BE2C (cell line): Measurements from ENCODE around the gene MTF1.

Experiments used
- DNase-seq: peaks from one replicate; pipeline ENCODE4 v3.0.0-alpha.2; 2020
- H3K27me3 ChIP-seq: fragments of 250-450 bp; sonication (Bioruptor Pico); 2 replicates; pipeline ENCODE4 v1.5.1; 2020; ENCODE audit warnings: mild to moderate bottlenecking
- H3K36me3 ChIP-seq: fragments of 250-450 bp; sonication (Bioruptor Pico); 2 replicates; pipeline ENCODE4 v1.5.1; 2020; ENCODE audit warnings: mild to moderate bottlenecking
- H3K4me1 ChIP-seq: fragments of 250-450 bp; sonication (Bioruptor Pico); 2 replicates; pipeline ENCODE4 v1.5.1; 2020
- H3K4me3 ChIP-seq: 2 replicates; pipeline ENCODE4 v1.5.1; 2011; ENCODE audit warnings: low read depth, low read length
- H3K9me3 ChIP-seq: fragments of 250-450 bp; sonication (Bioruptor Pico); 2 replicates; pipeline ENCODE4 v1.5.1; 2020
- TF ChIP-seq, protein P1 (sequence below): IDR thresholded peaks from 2 replicates; pipeline ENCODE4 v1.5.1; 2012; ENCODE audit warnings: mild to moderate bottlenecking, low read depth, low read length

MTF1 gene

DNA sequence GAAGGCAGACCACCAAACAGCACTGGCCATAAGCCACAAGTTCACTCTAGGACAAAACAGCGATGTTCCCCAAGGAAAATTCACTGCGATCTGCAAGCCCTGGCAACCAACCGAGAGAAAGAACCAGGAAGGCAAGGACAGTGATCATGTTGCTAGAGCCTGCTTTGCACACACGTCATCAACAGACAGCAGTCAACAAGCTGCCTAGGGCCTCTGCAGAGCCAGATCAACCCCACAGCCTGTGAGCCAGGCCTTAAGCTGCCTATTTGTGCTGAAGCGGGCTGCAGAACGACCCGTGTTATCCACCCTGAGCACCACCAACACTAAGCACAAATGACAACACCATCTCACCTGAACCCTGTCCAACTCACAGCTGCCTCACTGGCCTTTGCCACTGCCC is 45.1 kb downstream of the MTF1 start:
- DNase-seq: no peak
- H3K4me3 ChIP-seq: no peak overlapping the region
- no peaks in the 10 kb centered on the region for H3K27me3 ChIP-seq
- no peaks in the 10 kb centered on the region for H3K4me1 ChIP-seq
- H3K9me3 ChIP-seq: no peaks in the 10 kb centered on the region
- TF ChIP-seq, protein P1, sequence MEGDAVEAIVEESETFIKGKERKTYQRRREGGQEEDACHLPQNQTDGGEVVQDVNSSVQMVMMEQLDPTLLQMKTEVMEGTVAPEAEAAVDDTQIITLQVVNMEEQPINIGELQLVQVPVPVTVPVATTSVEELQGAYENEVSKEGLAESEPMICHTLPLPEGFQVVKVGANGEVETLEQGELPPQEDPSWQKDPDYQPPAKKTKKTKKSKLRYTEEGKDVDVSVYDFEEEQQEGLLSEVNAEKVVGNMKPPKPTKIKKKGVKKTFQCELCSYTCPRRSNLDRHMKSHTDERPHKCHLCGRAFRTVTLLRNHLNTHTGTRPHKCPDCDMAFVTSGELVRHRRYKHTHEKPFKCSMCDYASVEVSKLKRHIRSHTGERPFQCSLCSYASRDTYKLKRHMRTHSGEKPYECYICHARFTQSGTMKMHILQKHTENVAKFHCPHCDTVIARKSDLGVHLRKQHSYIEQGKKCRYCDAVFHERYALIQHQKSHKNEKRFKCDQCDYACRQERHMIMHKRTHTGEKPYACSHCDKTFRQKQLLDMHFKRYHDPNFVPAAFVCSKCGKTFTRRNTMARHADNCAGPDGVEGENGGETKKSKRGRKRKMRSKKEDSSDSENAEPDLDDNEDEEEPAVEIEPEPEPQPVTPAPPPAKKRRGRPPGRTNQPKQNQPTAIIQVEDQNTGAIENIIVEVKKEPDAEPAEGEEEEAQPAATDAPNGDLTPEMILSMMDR: no peak
- no peaks in the 10 kb centered on the region for H3K36me3 ChIP-seq

DNA sequence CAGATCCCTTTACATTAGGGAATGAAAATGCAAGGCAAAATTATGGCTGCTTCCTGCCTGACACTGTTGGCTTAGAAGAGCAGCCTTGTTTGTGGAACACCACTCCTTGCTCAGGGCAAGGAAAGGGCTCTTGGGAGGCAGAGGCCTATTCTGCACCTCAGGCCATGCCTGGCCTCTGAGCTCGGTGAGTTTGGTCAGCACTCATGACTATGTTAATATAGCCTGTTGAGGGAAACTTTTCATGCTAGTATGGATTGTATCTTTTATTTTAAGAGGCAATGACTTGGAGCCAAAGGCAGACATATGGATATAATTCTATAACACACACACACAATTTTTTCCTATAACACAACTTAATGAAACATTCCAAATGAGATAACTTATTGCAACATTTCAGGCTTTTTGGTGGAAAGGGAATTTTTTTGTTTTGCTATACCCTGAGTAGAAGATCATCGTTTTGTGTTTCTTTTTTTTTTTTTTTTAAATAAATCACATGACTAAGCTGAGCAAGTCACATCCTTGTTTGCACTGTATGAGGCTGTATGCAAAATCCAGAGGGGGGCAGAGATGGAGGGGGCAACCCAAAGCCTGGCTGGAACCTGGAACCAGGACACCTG is 45.8 kb downstream of the MTF1 start:
- no peaks in the 10 kb centered on the region for H3K27me3 ChIP-seq
- no peaks in the 10 kb centered on the region for H3K36me3 ChIP-seq
- TF ChIP-seq, protein P1: no peak
- no peaks in the 10 kb centered on the region for H3K4me1 ChIP-seq
- H3K4me3 ChIP-seq: no peak overlapping the region
- H3K9me3 ChIP-seq: no peaks in the 10 kb centered on the region
- DNase-seq: no peak

DNA sequence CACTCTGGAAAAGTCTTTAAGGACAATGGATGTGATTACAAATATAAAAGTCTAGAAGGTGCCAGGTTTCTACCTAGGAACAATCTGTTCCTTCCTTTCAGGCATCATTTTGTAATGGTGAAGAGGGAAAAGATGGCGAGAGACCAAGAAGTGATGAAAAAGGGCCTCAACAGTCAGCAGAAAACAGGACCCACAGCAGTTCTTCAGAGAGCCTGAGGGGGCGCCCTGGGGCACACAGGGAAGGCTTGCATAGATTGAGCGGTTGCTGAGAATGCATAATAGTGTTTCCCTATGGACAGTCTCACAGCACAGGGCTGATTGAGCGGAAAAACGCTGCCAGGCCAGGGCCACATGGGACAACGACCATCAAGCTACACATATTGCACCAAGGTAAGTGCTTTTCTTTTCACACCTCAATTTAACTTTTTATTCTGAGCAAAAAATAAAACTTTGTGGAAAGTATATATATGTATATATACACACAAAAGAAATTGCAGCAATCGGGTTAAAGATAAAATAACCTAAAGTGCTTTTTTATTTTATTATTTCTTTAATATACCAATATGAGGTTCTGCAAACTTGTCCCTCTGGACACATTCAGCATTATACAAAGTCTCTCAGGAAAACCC is 48.3 kb downstream of the MTF1 start:
- no peaks in the 10 kb centered on the region for H3K9me3 ChIP-seq
- no peaks in the 10 kb centered on the region for H3K27me3 ChIP-seq
- no peak overlapping the region for H3K4me3 ChIP-seq
- H3K4me1 ChIP-seq: no peaks in the 10 kb centered on the region
- H3K36me3 ChIP-seq: peaks cover 6% of the 10 kb centered on the region; the same call in 1 of the 2 replicates
- DNase-seq: peak; percentile 71
- TF ChIP-seq, protein P1: peak; percentile 79

DNA sequence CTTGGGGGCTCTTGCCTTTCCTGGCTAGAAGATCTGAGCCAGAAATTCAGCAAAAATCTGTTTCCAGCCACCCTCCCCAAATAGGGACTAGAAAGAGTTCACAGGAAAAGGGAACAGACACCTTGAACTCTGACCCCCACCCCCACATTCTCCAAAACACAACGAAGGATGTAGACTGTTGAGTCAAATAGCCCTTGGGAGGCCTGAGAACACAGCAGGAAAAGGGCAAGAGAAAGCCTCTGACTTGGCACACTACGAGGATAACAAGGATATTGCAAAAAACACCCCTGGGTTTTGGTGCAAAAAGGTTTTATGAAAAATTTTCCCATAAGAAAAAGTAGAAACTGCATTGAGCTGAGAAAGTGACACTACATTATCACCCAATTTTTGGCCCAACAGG is 49.5 kb downstream of the MTF1 start:
- no peak for DNase-seq
- H3K4me3 ChIP-seq: no peak overlapping the region
- H3K9me3 ChIP-seq: no peaks in the 10 kb centered on the region
- TF ChIP-seq, protein P1: no peak
- H3K36me3 ChIP-seq: peaks cover 18% of the 10 kb centered on the region
- no peaks in the 10 kb centered on the region for H3K27me3 ChIP-seq
- no peaks in the 10 kb centered on the region for H3K4me1 ChIP-seq

DNA sequence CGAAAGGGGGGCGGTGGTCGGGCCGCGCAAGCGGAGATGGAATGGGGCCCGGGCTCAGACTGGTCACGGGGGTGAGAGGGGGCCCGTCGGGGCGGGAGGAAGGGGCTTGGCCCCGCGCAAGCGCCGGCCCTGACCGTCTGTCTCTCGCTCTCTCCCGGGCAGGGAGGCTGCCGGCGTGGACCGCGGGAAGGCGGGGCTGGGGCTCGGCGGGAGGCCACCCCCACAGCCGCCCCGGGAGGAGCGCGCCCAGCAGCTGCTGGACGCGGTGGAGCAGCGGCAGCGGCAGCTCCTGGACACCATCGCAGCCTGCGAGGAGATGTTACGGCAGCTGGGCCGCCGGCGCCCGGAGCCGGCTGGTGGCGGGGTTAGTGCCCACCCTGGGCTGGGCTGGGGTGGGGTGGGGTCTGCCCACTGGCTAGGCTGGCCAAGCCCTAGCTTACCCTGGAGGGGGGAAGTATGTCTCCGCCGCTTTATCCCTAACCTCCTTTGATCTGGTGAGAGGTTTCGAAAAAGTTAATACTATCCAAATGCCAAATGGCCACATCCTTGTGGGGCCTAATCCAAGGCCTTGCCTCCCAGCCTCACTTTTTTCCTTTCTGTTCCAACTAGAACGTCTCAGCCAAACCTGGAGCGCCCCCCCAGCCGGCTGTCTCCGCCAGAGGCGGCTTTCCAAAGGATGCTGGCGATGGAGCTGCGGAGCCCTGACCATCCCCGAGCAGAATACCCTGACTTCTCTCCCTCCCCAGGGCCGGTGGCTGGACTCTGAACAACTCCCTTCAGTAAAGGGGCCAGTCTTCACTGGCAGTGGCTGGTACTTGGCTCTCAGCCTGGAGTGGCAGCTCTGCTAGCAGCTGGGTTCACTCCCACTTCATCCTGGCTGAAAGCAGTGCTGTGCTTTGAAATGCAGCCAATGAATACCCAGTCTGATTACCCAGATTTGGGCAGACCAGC is 50.7 kb downstream of the MTF1 start:
- H3K27me3 ChIP-seq: no peaks in the 10 kb centered on the region
- H3K9me3 ChIP-seq: no peaks in the 10 kb centered on the region
- H3K36me3 ChIP-seq: peaks cover 31% of the 10 kb centered on the region
- H3K4me1 ChIP-seq: no peaks in the 10 kb centered on the region
- peak overlapping the region; percentile 84 for H3K4me3 ChIP-seq
- TF ChIP-seq, protein P1: no peak
- peak; percentile 70 for DNase-seq
